Fibroblast of villous mesenchyme (primary cell): ENCODE data around the gene B4GALNT4. TPM values are rescaled to one million over a fixed set of nuclear protein-coding genes. Genes with fewer than 3 reads are reported as not detected.
"Not testable (repeated sequence)": the region's sequence is repeated elsewhere in the genome, so short reads cannot be mapped to it uniquely, and the experiment has no call there.

Source experiments
- DNase-seq: peaks from one replicate; pipeline ENCODE4 v3.0.0-alpha.2; 2010; ENCODE audit warnings: low read depth
- H3K4me3 ChIP-seq: 2 replicates; pipeline ENCODE4 v1.5.1; 2011; ENCODE audit warnings: low read depth, mild to moderate bottlenecking, low read length
- total RNA-seq: library from RNA; depleted of rRNA; stranded (reverse); fragments of >200 nt; gene quantifications from 2 replicates; pipeline ENCODE4 v1.2.3, GENCODE V29; 2012
- TF ChIP-seq, protein P1 (sequence below): IDR thresholded peaks from 2 replicates; pipeline ENCODE4 v1.5.1; 2012; ENCODE audit warnings: low read depth, mild to moderate bottlenecking, low read length; ENCODE audit not compliant: insufficient read depth

The B4GALNT4 gene, protein sequence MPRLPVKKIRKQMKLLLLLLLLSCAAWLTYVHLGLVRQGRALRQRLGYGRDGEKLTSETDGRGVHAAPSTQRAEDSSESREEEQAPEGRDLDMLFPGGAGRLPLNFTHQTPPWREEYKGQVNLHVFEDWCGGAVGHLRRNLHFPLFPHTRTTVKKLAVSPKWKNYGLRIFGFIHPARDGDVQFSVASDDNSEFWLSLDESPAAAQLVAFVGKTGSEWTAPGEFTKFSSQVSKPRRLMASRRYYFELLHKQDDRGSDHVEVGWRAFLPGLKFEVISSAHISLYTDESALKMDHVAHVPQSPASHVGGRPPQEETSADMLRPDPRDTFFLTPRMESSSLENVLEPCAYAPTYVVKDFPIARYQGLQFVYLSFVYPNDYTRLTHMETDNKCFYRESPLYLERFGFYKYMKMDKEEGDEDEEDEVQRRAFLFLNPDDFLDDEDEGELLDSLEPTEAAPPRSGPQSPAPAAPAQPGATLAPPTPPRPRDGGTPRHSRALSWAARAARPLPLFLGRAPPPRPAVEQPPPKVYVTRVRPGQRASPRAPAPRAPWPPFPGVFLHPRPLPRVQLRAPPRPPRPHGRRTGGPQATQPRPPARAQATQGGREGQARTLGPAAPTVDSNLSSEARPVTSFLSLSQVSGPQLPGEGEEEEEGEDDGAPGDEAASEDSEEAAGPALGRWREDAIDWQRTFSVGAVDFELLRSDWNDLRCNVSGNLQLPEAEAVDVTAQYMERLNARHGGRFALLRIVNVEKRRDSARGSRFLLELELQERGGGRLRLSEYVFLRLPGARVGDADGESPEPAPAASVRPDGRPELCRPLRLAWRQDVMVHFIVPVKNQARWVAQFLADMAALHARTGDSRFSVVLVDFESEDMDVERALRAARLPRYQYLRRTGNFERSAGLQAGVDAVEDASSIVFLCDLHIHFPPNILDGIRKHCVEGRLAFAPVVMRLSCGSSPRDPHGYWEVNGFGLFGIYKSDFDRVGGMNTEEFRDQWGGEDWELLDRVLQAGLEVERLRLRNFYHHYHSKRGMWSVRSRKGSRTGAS
- total RNA-seq = 0.43 and 1.3 TPM in 2 replicates

DNA sequence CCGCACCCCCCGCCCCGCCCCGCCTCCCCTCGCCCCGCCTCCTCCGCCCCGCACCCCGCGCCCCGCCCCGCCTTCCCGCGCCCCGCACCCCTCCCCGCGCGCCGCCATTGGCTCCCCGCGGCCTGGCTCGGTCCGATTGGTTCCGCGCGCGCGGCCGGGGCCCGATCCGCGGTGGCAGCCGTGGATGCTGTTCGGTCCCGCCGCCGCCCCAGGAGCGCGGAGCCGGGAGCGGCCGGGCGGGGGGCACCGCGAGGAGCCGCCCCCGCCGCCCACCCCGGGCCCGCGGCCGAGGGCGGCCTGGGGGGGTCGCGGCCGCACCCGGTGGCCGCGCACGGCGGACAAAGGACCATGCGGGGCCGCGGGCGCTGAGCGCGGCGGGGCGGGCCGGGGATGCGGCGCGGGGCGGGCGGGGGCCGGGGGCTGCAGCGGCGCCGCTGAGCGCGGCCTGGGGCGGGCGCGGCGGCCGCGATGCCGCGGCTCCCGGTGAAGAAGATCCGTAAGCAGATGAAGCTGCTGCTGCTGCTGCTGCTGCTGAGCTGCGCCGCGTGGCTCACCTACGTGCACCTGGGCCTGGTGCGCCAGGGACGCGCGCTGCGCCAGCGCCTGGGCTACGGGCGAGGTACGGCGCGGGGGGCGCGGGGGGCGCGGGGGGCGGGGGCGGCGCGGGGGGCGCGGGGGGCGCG is at the start of gene B4GALNT4:
B4GALNT4 (plus strand) TSS at position 164 of the 683 bp plus-strand sequence; CDS start at position 469, 305 bp downstream.
- H3K4me3 ChIP-seq = peak within 1 kb of the TSS; percentile 15
- TF ChIP-seq, protein P1, sequence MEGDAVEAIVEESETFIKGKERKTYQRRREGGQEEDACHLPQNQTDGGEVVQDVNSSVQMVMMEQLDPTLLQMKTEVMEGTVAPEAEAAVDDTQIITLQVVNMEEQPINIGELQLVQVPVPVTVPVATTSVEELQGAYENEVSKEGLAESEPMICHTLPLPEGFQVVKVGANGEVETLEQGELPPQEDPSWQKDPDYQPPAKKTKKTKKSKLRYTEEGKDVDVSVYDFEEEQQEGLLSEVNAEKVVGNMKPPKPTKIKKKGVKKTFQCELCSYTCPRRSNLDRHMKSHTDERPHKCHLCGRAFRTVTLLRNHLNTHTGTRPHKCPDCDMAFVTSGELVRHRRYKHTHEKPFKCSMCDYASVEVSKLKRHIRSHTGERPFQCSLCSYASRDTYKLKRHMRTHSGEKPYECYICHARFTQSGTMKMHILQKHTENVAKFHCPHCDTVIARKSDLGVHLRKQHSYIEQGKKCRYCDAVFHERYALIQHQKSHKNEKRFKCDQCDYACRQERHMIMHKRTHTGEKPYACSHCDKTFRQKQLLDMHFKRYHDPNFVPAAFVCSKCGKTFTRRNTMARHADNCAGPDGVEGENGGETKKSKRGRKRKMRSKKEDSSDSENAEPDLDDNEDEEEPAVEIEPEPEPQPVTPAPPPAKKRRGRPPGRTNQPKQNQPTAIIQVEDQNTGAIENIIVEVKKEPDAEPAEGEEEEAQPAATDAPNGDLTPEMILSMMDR = no peak
- DNase-seq = peak; percentile 17

DNA sequence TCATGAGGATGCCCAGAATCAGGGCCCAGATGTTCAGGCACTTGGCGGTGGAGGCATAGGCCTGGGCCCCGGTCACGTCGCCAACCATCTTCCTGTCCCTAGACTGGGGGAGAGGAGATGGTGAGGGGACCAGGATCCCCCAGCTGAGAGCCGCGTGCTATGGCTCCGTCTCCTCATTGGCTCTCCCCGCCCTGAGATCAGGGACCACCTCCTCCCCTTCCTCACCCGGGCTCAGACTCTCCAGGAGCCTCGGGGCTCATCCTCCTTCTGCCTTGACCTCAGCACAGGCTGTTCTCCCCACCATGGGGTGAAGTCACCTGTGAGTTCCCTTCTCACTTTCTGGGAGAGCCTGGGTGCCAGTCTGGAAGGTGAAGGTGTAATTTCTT is 49.4 kb upstream of the B4GALNT4 start:
- H3K4me3 ChIP-seq = peak overlapping the region; percentile 70
- DNase-seq = peak; percentile 15

DNA sequence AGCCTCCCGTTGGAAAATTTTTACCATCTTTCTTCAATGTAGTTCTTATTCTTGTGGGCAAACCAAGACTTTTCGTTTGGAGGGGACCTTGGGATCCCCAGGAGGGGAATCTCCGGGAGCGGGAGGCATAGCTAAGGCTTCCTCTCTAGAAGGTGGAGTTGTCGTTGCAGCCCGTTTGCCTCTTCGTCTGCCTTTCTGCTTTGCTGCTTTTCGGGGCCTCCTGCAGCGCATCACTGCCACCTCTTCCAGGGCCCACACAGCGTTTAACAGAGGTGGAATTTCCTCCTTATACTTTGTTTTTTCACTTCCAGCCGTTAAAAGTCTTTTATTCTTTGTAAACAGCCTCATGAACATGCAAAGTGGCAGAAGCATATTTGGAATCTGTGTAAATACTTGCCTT is 45.1 kb upstream of the B4GALNT4 start:
- TF ChIP-seq, protein P1 = no peak

DNA sequence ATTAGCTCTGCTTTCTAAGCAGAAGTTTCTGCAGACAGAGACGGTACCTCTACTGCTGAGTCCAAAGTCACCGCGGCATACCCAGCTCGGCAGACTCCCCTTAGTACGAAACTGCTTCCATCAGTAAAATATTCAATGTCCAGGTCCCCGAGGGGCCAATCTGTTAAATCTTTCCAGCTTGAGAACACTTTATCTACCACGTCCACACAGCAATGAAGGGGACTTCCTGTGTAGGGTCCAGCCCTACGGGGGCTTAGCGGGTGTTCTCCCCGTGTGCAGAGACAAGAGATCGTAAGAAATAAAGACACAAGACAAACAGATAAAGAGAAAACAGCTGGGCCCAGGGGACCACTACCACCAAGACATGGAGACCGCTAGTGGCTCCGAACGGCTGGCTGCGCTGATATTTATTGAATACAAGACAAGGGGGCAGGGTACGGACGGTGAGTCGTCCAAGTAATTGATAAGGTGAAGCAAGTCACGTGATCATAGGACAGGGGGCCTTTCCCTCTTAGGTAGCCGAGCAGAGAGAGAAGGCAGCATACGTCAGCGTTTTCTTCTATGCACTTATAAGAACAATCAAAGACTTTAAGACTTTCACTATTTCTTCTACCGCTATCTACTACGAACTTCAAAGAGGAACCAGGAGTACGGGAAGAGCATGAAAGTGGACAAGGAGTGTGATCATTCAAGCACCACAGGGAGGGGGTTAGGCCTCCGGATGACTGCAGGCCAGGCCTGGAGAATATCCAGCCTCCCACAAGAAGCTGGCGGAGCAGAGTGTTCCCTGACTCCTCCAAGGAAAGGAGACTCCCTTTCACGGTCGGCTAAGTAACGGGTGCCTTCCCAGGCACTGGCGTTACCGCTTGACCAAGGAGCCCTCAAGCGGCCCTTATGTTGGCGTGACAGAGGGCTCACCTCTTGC is 44.4 kb upstream of the B4GALNT4 start:
- peak; percentile 36 for DNase-seq

More for the DNA sequence above, 45.1 kb upstream of the B4GALNT4 start:
- peak; percentile 16 for DNase-seq
- no peak overlapping the region for H3K4me3 ChIP-seq

DNA sequence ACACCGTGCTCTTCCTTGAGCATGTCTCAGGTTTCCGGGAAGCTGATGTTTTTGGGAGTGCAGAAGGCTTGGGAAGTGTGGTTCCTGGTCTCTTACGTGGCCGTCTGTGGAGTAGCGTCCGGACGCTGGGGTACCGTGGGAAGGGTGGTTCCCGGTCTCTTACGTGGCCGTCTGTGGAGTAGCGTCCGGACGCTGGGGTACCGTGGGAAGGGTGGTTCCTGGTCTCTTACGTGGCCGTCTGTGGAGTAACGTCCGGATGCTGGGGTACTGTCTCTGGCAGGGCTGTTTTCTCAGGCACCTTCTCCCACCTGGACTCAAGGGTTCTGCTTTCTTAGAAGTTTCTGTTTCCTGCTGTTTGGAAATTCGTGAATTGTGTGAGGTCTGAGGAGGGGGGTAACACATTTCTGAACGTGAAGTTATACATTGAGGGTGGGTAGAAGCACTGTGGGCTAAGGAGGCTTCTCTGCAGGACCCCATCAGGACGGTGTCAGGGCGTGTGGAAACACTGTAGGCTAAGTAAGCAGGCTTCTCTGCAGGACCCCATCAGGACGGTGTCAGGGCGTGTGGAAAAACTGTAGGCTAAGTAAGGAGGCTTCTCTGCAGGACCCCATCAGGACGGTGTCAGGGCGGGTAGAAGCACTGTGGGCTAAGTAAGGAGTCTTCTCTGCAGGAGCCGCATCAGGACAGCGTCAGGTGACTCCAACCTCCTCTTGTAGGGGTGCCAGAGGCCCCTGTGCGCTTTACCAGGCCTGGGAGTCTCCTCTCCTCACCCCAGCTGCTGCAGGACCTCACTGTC is 43.3 kb upstream of the B4GALNT4 start:
- H3K4me3 ChIP-seq = no peak overlapping the region
- TF ChIP-seq, protein P1 = no peak
- no peak for DNase-seq

More for the DNA sequence above, 44.4 kb upstream of the B4GALNT4 start:
- H3K4me3 ChIP-seq = not testable (repeated sequence)

DNA sequence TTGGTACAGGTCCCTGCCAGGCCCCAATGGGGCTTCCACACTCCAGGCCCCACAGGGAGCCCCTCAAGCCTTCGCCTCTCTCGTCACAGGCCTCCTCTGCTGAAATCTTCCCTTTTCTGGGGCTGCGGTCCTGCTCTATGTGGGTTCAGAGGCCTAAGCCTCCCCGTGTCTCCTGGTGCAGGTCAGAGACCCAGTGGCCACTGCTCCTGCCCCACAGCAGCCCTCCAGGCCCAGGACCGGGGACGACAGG is 42.8 kb upstream of the B4GALNT4 start:
- DNase-seq = no peak
- H3K4me3 ChIP-seq = no peak overlapping the region
- TF ChIP-seq, protein P1 = no peak
